ENCODE data around the gene TUBG1.

Gene TUBG1

GRCh38 chr17:42632949-42633444, 23.5 kb downstream of the TUBG1 start:
- TF ChIP-seq CTCF (IDR thresholded peaks at IDR 0.05) (no peak), ZFX (IDR thresholded peaks at IDR 0.05; ENCODE audit: borderline replicate concordance) (no peak)
- H3K27ac ChIP-seq = no peak overlapping the region

GRCh38 chr17:42639525-42640113, 30.1 kb downstream of the TUBG1 start:
- TF ChIP-seq ZFX (IDR thresholded peaks at IDR 0.05; ENCODE audit: borderline replicate concordance) = no peak
- TF ChIP-seq CTCF (IDR thresholded peaks at IDR 0.05) = no peak
- no peak overlapping the region for H3K27ac ChIP-seq

GRCh38 chr17:42640121-42640520, 30.6 kb downstream of the TUBG1 start:
- TF ChIP-seq ZFX (IDR thresholded peaks at IDR 0.05; ENCODE audit: borderline replicate concordance) (no peak), CTCF (IDR thresholded peaks at IDR 0.05) (no peak)
- H3K27ac ChIP-seq = no peak overlapping the region

- no peak for TF ChIP-seq CTCF (IDR thresholded peaks at IDR 0.05)
- no peak overlapping the region for H3K27ac ChIP-seq
Observed at GRCh38 chr17:42642336-42642735, 32.9 kb downstream of the TUBG1 start.

- H3K27ac ChIP-seq = no peak overlapping the region
- TF ChIP-seq CTCF (IDR thresholded peaks at IDR 0.05) (no peak), ZFX (IDR thresholded peaks at IDR 0.05; ENCODE audit: borderline replicate concordance) (no peak)
Observed at GRCh38 chr17:42647778-42648177, 38.3 kb downstream of the TUBG1 start.

GRCh38 chr17:42651392-42651791, 41.9 kb downstream of the TUBG1 start:
- TF ChIP-seq ZFX (IDR thresholded peaks at IDR 0.05; ENCODE audit: borderline replicate concordance) (no peak), CTCF (IDR thresholded peaks at IDR 0.05) (no peak)
- H3K27ac ChIP-seq = no peak overlapping the region

- H3K27ac ChIP-seq = peak overlapping the region; percentile 77
Observed at GRCh38 chr17:42653179-42654124, 44.0 kb downstream of the TUBG1 start.

More at GRCh38 chr17:42653179-42654124, 44.0 kb downstream of the TUBG1 start:
- TF ChIP-seq CTCF (IDR thresholded peaks at IDR 0.05) (no peak), ZFX (IDR thresholded peaks at IDR 0.05; ENCODE audit: borderline replicate concordance) (no peak)
